HG03565 (cell line): Measurements from ENCODE around the gene UBE3C.
"Not testable (repeated sequence)": the region's sequence is repeated elsewhere in the genome, so short reads cannot be mapped to it uniquely, and the experiment has no call there.

ENCODE experiments used
- ATAC-seq: cut with Tn5 transposase; IDR thresholded peaks from one replicate; pipeline ENCODE4 v1.9.1; 2021; ENCODE audit warnings: mild to moderate bottlenecking, moderate library complexity; ENCODE audit not compliant: unreplicated experiment

The UBE3C gene

GRCh38 chr7:157234271-157234670 lies 95.5 kb downstream of the UBE3C start:
- no peak for ATAC-seq

- ATAC-seq: no peak
Observed at GRCh38 chr7:157235357-157236333, 96.9 kb downstream of the UBE3C start.

GRCh38 chr7:157238087-157238486 lies 99.4 kb downstream of the UBE3C start:
- ATAC-seq: no peak

GRCh38 chr7:157239571-157240270 lies 101.0 kb downstream of the UBE3C start:
- ATAC-seq: no peak

- ATAC-seq: no peak
Observed at GRCh38 chr7:157241631-157242030, 102.9 kb downstream of the UBE3C start.

GRCh38 chr7:157244516-157245294 lies 106.0 kb downstream of the UBE3C start:
- ATAC-seq: no peak

GRCh38 chr7:157246052-157246451 lies 107.3 kb downstream of the UBE3C start:
- ATAC-seq: no peak

GRCh38 chr7:157248659-157249058 lies 109.9 kb downstream of the UBE3C start:
- no peak for ATAC-seq

GRCh38 chr7:157250605-157251228 lies 112.0 kb downstream of the UBE3C start:
- peak; percentile 68 for ATAC-seq

GRCh38 chr7:157251817-157252216 lies 113.1 kb downstream of the UBE3C start:
- ATAC-seq: not testable (repeated sequence)

- no peak for ATAC-seq
Observed at GRCh38 chr7:157253850-157254249, 115.1 kb downstream of the UBE3C start.

- not testable (repeated sequence) for ATAC-seq
Observed at GRCh38 chr7:157254781-157255180, 116.1 kb downstream of the UBE3C start.

GRCh38 chr7:157255201-157255606 lies 116.5 kb downstream of the UBE3C start:
- no peak for ATAC-seq

GRCh38 chr7:157263156-157263555 lies 124.4 kb downstream of the UBE3C start:
- no peak for ATAC-seq

- ATAC-seq: no peak
Observed at GRCh38 chr7:157265051-157265450, 126.3 kb downstream of the UBE3C start.

- ATAC-seq: no peak
Observed at GRCh38 chr7:157266272-157266671, 127.5 kb downstream of the UBE3C start.

- no peak for ATAC-seq
Observed at GRCh38 chr7:157267516-157267915, 128.8 kb downstream of the UBE3C start.

- no peak for ATAC-seq
Observed at GRCh38 chr7:157267956-157268355, 129.2 kb downstream of the UBE3C start.

- ATAC-seq: no peak
Observed at GRCh38 chr7:157268540-157268939, 129.8 kb downstream of the UBE3C start.

- no peak for ATAC-seq
Observed at GRCh38 chr7:157269341-157270059, 130.8 kb downstream of the UBE3C start.
